CD4-positive, alpha-beta T cell treated with Interleukin-17A for 1 hour (primary cell): Measurements from ENCODE around the gene MAP3K21.

Source experiments
- DNase-seq: peaks from one replicate; pipeline ENCODE4 v3.0.0-alpha.2; 2020

Gene MAP3K21

DNA sequence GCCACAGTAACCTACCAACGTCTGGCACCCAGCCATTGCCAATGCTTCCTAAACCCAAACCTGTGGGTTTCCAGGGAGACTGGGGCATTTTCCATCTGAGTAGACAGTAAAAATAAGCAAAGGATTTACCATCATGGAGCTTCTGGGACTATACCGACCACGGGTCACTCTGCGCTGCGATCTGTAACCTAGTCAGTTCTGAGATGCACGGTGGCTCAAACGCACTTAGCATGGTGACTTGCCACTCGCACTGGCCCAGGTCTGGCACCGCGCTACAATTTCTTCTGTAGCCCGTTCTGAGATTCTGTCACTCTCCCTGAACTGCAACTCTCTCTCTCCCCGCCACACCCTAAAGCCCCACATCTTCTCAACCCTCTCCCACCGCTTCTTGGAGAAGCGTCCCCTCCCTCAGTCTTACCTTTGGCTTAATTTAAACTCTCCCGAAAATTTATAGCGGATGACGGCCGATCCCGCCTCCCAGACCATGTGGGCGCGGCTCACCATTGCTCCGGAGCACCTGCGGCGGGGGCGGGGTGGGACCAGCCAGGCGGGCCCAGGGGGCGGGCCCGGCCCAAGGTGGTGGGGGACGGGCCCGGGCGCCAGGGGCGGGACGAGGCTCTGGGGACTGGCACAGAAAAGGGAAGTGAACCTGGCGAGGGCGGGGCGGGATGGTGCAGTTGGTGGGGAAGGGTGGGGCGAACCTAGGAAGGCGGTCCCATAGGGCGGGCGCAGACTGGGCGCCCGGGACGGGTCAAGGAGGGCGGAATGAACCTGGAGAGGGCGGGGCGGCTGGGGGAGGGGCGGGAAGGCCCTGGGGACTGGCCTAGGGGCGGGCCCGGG is 493 bp upstream of the MAP3K21 start:
- peak; percentile 94 for DNase-seq

DNA sequence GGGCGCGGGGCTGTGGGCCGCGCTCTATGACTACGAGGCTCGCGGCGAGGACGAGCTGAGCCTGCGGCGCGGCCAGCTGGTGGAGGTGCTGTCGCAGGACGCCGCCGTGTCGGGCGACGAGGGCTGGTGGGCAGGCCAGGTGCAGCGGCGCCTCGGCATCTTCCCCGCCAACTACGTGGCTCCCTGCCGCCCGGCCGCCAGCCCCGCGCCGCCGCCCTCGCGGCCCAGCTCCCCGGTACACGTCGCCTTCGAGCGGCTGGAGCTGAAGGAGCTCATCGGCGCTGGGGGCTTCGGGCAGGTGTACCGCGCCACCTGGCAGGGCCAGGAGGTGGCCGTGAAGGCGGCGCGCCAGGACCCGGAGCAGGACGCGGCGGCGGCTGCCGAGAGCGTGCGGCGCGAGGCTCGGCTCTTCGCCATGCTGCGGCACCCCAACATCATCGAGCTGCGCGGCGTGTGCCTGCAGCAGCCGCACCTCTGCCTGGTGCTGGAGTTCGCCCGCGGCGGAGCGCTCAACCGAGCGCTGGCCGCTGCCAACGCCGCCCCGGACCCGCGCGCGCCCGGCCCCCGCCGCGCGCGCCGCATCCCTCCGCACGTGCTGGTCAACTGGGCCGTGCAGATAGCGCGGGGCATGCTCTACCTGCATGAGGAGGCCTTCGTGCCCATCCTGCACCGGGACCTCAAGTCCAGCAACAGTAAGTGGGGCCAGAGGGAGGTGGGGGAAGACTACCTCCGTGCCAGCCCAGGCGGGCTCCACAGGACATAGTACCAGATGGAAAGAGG is 808 bp downstream of the MAP3K21 start:
- peak; percentile 28 for DNase-seq

DNA sequence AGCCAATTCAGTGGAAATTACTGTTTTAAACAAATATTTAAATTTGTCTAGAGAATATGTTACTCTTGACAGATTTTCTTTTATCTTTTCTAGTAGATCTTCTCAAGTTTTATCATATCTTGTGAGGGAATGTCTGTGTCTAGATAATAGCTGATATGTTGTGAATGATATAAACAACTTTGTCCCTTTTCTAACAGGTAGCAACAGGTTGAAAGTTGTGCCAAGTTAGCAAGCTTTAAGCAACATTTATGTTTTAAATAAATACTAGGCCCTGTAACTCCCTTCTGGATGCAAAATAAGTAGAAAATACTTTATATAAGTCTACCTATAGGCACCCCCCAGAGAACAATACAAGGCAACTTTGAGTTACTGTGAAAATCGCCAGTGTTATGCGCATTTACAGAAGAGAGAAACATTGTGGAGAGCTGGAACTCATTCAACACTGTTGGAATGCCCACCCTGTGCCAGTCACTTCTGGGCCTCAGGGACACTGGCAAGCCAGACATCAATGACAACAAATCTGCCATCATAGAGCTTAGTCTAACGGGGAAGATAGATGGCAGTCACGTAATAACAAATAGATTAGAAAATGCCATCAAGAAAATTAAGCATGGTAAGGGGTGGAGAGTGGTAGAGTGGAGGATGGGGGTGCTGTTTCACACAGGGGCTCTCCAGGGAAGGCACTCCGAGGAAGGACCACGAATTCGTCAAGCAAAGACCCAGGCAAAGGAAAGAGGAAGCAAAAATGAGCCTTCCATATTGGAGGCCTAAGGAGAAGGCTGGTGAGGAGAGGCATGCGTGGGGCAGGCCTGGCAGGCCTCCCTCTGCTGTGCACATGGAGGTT is 4.4 kb downstream of the MAP3K21 start:
- no peak for DNase-seq

- no peak for DNase-seq
Observed at GRCh38 chr1:233333086-233333485, 5.6 kb downstream of the MAP3K21 start.

- DNase-seq = no peak
Observed at GRCh38 chr1:233334092-233334491, 6.6 kb downstream of the MAP3K21 start.

GRCh38 chr1:233336554-233337456 is 9.3 kb downstream of the MAP3K21 start:
- no peak for DNase-seq

- DNase-seq = no peak
Observed at GRCh38 chr1:233337505-233337904, 10.0 kb downstream of the MAP3K21 start.

GRCh38 chr1:233338102-233338501 is 10.6 kb downstream of the MAP3K21 start:
- no peak for DNase-seq

GRCh38 chr1:233340031-233340555 is 12.6 kb downstream of the MAP3K21 start:
- DNase-seq = no peak

- no peak for DNase-seq
Observed at GRCh38 chr1:233340966-233341516, 13.5 kb downstream of the MAP3K21 start.

- no peak for DNase-seq
Observed at GRCh38 chr1:233342086-233342485, 14.6 kb downstream of the MAP3K21 start.

DNA sequence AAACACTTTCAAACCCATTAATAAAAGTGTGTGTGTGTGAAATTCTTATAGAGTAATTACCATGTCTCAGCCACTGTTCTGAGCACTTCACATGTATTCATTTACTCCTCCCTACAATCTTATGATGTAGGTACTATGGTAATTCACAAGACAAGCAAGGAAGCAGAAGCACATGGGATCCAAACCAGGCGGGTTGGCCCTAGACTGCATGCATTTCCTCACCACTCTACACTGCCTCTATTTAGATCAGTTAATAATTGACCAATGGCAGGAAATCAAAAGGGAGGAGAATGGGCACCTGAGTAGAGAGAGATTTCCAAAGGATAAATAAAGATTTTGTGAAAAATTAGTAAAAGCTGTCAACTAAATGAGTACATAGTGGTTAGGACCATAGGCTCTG is 15.7 kb downstream of the MAP3K21 start:
- DNase-seq = no peak

- no peak for DNase-seq
Observed at GRCh38 chr1:233347338-233347737, 19.8 kb downstream of the MAP3K21 start.

DNA sequence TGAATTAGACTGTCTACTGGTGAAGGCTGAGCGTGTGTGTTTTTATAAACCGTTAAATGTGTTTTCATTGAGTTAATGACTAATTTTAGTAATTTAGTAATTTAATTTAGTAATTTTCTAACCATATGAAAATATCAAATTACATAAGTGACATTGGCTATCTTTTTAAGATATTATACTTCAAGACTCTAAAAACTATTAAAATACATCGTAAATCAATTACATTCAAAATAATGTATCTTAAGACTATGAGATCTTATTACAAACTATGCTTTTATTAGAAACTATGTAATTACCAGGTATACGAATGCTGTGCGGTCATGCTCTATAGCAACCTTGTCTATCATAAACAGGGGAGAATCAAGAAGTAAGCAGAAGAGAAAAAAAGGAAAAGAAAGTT is 21.6 kb downstream of the MAP3K21 start:
- no peak for DNase-seq

GRCh38 chr1:233354983-233355382 is 27.5 kb downstream of the MAP3K21 start:
- no peak for DNase-seq

DNA sequence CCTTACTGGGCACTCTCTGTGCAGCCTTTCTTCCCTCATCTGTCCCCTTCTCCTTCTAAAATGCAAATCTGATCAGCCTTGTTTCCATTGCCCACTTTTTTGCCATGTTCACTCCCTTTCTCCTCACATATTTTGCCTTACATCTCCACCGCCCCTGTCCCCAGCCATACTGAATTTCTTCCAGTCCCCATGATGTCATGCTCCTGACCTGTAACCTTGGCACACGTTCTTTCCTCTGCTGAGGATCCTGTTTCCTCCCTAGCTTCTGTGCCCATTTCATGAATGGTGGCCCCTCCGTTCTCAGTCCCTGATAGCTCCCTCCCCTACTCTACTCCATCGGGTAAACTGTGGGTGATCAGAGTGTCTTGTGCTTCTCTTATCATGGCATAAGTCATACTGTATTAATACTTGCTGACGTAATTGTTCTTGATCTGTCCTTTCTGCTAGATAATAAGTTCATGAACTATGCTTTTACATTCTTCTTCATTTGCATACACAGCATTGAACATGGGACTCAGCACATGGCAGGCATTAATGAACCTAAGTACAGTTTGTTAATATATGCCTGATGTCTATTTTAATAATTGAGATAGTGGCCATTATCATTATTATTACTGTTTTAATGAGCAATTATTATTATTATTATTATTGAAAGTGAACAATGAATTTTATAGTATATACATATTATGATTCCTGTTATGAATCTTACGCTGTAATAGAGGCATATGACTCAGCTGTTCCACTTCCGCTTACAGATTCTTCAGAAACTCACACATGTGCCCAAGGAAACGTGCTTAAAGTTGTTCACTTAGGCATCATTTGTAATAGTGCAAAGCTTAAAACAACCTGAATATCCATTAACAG is 28.5 kb downstream of the MAP3K21 start:
- peak; percentile 10 for DNase-seq

GRCh38 chr1:233356705-233356987 is 29.1 kb downstream of the MAP3K21 start:
- no peak for DNase-seq

- DNase-seq = no peak
Observed at GRCh38 chr1:233357595-233358397, 30.3 kb downstream of the MAP3K21 start.

GRCh38 chr1:233359431-233359830 is 31.9 kb downstream of the MAP3K21 start:
- DNase-seq = no peak

- DNase-seq = no peak
Observed at GRCh38 chr1:233359905-233360304, 32.4 kb downstream of the MAP3K21 start.
